ENCODE measurements around the gene JAGN1. TPM values are rescaled to one million over a fixed set of nuclear protein-coding genes. Genes with fewer than 3 reads are reported as not detected.
"Not testable (repeated sequence)": the region's sequence is repeated elsewhere in the genome, so short reads cannot be mapped to it uniquely, and the experiment has no call there.

The JAGN1 gene
- total RNA-seq, 6 experiments from 2014 or later, result 20.5 to 40.6 (median 26.5) TPM

DNA sequence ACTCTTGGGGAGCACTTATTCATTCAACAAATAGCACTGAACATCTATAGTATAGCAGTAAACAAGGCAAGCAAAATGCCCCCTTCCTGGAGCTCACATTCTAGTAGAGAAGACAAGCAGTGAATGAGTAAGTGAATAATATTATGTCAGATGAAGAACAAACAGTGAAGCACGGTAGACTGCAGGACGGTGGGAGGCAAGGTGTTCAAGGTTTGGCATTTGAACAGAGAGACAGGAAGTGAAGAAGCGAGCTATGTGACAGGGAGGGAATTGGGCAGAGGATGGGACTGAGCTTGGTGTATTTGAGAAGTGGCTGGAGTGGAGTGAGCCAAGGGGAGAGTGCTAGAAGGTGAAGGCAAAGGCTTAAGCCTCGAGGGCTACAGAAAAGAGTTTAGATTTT, 44.6 kb downstream of the JAGN1 start:
- 41% methylated on average over 4 of the region's 4 CpGs for WGBS (ENCODE audit: insufficient coverage, low coverage, low lambda C conversion rate, missing lambda C conversion rate)
- DNase-seq (no peak), ATAC-seq (no peak)
- Histone ChIP-seq H3K27me3 (no peaks in the 10 kb centered on the region), H3K36me3 (peaks cover 0 to 14% (median 0%) of the 10 kb centered on the region in 4 donors), H3K4me3 (peak overlapping the region in 2 of 3 donors; percentile 71 to 80), H3K9me3 (no peaks in the 10 kb centered on the region), H3K27ac (no peak overlapping the region), H3K4me1 (peaks cover 0 to 30% (median 7%) of the 10 kb centered on the region in 4 donors)
- TF ChIP-seq POLR2A (IDR thresholded peaks at IDR 0.05), result no peak
- TF ChIP-seq, protein P1, sequence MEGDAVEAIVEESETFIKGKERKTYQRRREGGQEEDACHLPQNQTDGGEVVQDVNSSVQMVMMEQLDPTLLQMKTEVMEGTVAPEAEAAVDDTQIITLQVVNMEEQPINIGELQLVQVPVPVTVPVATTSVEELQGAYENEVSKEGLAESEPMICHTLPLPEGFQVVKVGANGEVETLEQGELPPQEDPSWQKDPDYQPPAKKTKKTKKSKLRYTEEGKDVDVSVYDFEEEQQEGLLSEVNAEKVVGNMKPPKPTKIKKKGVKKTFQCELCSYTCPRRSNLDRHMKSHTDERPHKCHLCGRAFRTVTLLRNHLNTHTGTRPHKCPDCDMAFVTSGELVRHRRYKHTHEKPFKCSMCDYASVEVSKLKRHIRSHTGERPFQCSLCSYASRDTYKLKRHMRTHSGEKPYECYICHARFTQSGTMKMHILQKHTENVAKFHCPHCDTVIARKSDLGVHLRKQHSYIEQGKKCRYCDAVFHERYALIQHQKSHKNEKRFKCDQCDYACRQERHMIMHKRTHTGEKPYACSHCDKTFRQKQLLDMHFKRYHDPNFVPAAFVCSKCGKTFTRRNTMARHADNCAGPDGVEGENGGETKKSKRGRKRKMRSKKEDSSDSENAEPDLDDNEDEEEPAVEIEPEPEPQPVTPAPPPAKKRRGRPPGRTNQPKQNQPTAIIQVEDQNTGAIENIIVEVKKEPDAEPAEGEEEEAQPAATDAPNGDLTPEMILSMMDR (IDR thresholded peaks at IDR 0.05), result no peak
- intact Hi-C loops (cut with DNase I), result loop anchor here in 1 of 2 donors (10.0 kb wide), 1 partner anchor 290 kb away; no protein-coding TSS in a partner anchor

DNA sequence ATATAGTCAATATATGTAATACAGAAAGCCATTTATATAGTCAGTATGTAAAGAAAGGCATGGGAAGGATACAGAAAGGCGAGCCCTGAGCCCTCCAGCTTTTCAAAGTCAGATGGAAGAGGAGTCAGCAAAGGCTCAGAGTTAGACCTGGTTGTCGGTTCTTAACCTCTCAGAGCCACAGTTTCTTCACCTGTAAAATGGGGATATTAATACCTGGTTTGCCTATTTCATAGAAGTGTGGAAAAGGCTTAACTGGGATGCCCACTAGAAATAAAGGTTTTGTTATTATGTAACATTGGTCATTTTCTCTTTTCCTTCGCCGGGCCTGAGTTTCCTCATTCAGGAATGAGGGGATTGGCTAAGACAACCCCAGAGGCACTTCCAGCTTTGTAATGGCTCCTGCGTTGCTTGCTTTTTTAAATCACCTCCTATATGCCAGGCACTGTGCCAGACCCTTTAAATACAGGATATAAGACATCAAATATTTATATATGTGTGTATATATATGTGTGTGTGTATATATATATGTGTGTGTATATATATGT, 45.6 kb downstream of the JAGN1 start:
- no peak for DNase-seq
- no peak overlapping the region for H3K27ac ChIP-seq
- no peak for TF ChIP-seq POLR2A (IDR thresholded peaks at IDR 0.05)
- TF ChIP-seq, protein P1 (IDR thresholded peaks at IDR 0.05), result no peak
- no peak overlapping the region for H3K4me3 ChIP-seq
- no peak for ATAC-seq
- peaks cover 0 to 12% (median 0%) of the 10 kb centered on the region in 4 donors for H3K36me3 ChIP-seq
- H3K4me1 ChIP-seq, result peaks cover 0 to 30% (median 7%) of the 10 kb centered on the region in 4 donors
- H3K27me3 ChIP-seq, result no peaks in the 10 kb centered on the region
- WGBS (ENCODE audit: insufficient coverage, low coverage, low lambda C conversion rate, missing lambda C conversion rate), result 81% methylated on average over 5 of the region's 5 CpGs
- no peaks in the 10 kb centered on the region for H3K9me3 ChIP-seq
- intact Hi-C loops (cut with DNase I), result loop anchor here in 1 of 2 donors (10.0 kb wide), 1 partner anchor 289 kb away; no protein-coding TSS in a partner anchor

DNA sequence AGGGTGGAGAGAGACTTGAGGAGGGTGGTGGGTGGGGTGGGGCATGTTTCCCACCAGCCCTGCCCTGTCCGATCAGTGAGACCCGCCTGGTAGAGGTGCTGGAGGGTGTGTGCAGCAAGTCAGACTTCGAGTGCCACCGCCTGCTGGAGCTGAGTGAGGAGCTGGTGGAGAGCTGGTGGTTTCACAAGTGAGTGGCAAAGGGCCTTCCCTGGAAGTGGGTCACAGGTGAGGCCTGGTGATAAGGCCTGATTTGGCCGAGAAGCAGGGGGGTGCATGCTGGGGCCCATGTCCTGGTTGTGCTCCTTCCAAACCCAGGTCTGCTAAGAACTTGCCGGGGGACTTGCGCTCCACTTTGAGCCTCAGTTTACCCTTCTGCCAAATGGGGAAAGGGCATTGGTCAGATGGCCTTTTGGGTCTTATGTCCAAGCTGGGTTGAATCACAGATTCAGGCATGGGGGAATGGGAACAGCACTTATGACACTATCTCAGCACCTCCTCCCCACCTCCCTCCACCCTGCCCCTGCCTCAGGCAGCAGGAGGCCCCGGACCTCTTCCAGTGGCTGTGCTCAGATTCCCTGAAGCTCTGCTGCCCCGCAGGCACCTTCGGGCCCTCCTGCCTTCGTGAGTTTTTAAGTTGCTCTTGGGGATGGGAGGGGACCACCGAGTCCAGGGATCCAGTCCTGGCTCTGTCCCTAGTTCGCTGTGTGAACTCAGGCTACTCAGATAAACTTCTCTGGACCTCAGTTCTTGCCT, 47.3 kb downstream of the JAGN1 start:
- DNase-seq, result no peak
- H3K27me3 ChIP-seq, result no peaks in the 10 kb centered on the region
- H3K27ac ChIP-seq, result no peak overlapping the region
- no peaks in the 10 kb centered on the region for H3K9me3 ChIP-seq
- intact Hi-C loops (cut with DNase I), result loop anchor here in 1 of 2 donors (10.0 kb wide), 1 partner anchor 287 kb away; no protein-coding TSS in a partner anchor
- peaks cover 0 to 19% (median 0%) of the 10 kb centered on the region in 4 donors for H3K36me3 ChIP-seq
- TF ChIP-seq, protein P1 (IDR thresholded peaks at IDR 0.05), result no peak
- no peak for TF ChIP-seq POLR2A (IDR thresholded peaks at IDR 0.05)
- H3K4me3 ChIP-seq, result no peak overlapping the region
- no peak for ATAC-seq
- H3K4me1 ChIP-seq, result peaks cover 0 to 22% (median 5%) of the 10 kb centered on the region in 4 donors
- WGBS (ENCODE audit: insufficient coverage, low coverage, low lambda C conversion rate, missing lambda C conversion rate), result 89% methylated on average over 11 of the region's 13 CpGs

DNA sequence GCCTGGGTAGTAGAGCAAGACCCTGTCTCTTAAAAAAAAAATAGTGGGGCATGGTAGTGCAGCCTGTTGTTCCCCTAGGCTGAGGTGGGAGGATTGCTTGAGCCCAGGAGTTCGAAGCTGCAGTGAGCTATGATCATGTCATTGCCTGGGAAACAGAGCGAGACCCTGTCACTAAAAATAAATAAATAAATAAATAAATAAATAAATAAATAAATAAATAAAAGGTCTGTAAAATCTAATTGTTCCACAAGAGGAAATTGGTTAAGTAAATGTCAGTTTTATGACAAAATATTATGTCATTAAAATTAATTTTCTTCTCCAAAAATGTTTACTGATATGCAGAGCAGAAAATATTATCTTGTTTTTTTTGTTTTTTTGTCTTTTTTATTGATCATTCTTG, 48.6 kb downstream of the JAGN1 start:
- 94% methylated on average over 2 of the region's 2 CpGs for WGBS (ENCODE audit: insufficient coverage, low coverage, low lambda C conversion rate, missing lambda C conversion rate)
- Histone ChIP-seq H3K27ac (no peak overlapping the region), H3K4me3 (no peak overlapping the region), H3K9me3 (no peaks in the 10 kb centered on the region), H3K4me1 (peaks cover 0 to 22% (median 5%) of the 10 kb centered on the region in 4 donors), H3K36me3 (peaks cover 0 to 24% (median 0%) of the 10 kb centered on the region in 4 donors), H3K27me3 (no peaks in the 10 kb centered on the region)
- ATAC-seq (no peak), DNase-seq (no peak)
- TF ChIP-seq, protein P1 (IDR thresholded peaks at IDR 0.05), result no peak
- TF ChIP-seq POLR2A (IDR thresholded peaks at IDR 0.05), result no peak
- intact Hi-C loops (cut with DNase I), result loop anchor here in 1 of 2 donors (10.0 kb wide), 1 partner anchor 286 kb away; no protein-coding TSS in a partner anchor

DNA sequence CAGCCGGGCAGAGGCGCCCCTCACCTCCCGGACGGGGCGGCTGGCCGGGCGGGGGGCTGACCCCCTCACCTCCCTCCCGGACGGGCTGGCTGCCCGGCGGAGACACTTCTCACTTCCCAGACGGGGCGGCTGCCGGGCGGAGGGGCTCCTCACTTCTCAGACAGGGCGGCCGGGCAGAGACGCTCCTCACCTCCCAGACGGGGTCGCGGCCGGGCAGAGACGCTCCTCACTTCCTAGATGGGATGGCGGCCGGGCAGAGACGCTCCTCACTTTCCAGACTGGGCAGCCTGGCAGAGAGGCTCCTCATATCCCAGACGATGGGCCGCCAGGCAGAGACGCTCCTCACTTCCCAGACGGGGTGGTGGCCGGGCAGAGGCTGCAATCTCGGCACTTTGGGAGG, 49.5 kb downstream of the JAGN1 start:
- DNase-seq, H3K9me3 ChIP-seq, H3K27me3 ChIP-seq, H3K4me3 ChIP-seq, ATAC-seq, H3K27ac ChIP-seq: not testable (repeated sequence)
- WGBS (ENCODE audit: insufficient coverage, low coverage, low lambda C conversion rate, missing lambda C conversion rate), result 80% methylated on average over 1 of the region's 32 CpGs
- intact Hi-C loops (cut with DNase I), result loop anchor here in 1 of 2 donors (10.0 kb wide), 1 partner anchor 285 kb away; no protein-coding TSS in a partner anchor
- Histone ChIP-seq H3K4me1 (peaks cover 0 to 15% (median 2%) of the 10 kb centered on the region in 4 donors), H3K36me3 (peaks cover 0 to 24% (median 0%) of the 10 kb centered on the region in 4 donors)
